ENCODE results near the gene NFIL3.
A peak's percentile ranks its signal among the peaks of the same experiment; 100 is the strongest.

DNA sequence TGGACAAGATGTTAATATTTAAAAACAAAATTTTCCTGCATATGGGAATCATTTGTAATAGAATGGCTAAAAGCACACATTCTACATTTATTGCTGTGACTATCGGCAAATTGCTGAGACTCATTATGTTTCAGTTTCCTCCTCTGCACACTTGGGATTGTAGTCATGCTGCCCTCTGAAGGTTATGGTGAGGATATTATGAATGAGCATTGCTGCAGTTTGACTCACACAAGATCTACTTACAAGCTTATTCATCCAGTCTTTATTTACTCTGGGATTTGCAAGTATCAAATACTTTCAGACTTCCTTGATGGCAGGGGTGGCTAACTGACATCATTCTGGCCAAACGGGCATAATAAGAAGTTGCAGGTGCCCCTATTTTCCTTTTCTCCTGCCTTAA, 9.5 kb upstream of the NFIL3 start:
- TF ChIP-seq, protein P1, sequence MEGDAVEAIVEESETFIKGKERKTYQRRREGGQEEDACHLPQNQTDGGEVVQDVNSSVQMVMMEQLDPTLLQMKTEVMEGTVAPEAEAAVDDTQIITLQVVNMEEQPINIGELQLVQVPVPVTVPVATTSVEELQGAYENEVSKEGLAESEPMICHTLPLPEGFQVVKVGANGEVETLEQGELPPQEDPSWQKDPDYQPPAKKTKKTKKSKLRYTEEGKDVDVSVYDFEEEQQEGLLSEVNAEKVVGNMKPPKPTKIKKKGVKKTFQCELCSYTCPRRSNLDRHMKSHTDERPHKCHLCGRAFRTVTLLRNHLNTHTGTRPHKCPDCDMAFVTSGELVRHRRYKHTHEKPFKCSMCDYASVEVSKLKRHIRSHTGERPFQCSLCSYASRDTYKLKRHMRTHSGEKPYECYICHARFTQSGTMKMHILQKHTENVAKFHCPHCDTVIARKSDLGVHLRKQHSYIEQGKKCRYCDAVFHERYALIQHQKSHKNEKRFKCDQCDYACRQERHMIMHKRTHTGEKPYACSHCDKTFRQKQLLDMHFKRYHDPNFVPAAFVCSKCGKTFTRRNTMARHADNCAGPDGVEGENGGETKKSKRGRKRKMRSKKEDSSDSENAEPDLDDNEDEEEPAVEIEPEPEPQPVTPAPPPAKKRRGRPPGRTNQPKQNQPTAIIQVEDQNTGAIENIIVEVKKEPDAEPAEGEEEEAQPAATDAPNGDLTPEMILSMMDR (IDR thresholded peaks at IDR 0.05), result peak; percentile 18 to 65 (median 52)
- TF ChIP-seq POLR2A (IDR thresholded peaks at IDR 0.05), result no peak

Data from heart left ventricle (tissue), 13 donors.